Measurements from ENCODE around the gene GNPDA1. TPM values are rescaled to one million over a fixed set of nuclear protein-coding genes. Genes with fewer than 3 reads are reported as not detected.
A peak's percentile ranks its signal among the peaks of the same experiment; 100 is the strongest.

Gene GNPDA1
- total RNA-seq, 1 donor from 2014 or later: 67.1 TPM

- peaks cover 3% of the 10 kb centered on the region for H3K36me3 ChIP-seq (ENCODE audit: control insufficient read depth, insufficient read depth, low read length)
- no peak overlapping the region for H3K4me3 ChIP-seq (ENCODE audit: low read depth, low read length)
- FAIRE-seq: no peak
- no peak for DNase-seq (ENCODE audit: low read depth)
- H3K27me3 ChIP-seq (ENCODE audit: control insufficient read depth, insufficient read depth, low read length): no peaks in the 10 kb centered on the region
- TF ChIP-seq CTCF (IDR thresholded peaks at IDR 0.05; ENCODE audit: insufficient read depth, low read length, severe bottlenecking): no peak
Measured at GRCh38 chr5:142009886-142010285, 2.9 kb downstream of the GNPDA1 start.

GRCh38 chr5:142008813-142009212 is 4.0 kb downstream of the GNPDA1 start:
- FAIRE-seq (no peak), DNase-seq (ENCODE audit: low read depth) (no peak)
- peaks cover 3% of the 10 kb centered on the region for H3K36me3 ChIP-seq (ENCODE audit: control insufficient read depth, insufficient read depth, low read length)
- no peaks in the 10 kb centered on the region for H3K27me3 ChIP-seq (ENCODE audit: control insufficient read depth, insufficient read depth, low read length)
- no peak for TF ChIP-seq CTCF (IDR thresholded peaks at IDR 0.05; ENCODE audit: insufficient read depth, low read length, severe bottlenecking)
- no peak overlapping the region for H3K4me3 ChIP-seq (ENCODE audit: low read depth, low read length)

- FAIRE-seq (no peak), DNase-seq (ENCODE audit: low read depth) (no peak)
- Histone ChIP-seq H3K4me3 (ENCODE audit: low read depth, low read length) (no peak overlapping the region), H3K36me3 (ENCODE audit: control insufficient read depth, insufficient read depth, low read length) (peaks cover 5% of the 10 kb centered on the region), H3K27me3 (ENCODE audit: control insufficient read depth, insufficient read depth, low read length) (no peaks in the 10 kb centered on the region)
- no peak for TF ChIP-seq CTCF (IDR thresholded peaks at IDR 0.05; ENCODE audit: insufficient read depth, low read length, severe bottlenecking)
Measured at GRCh38 chr5:142007237-142007544, 5.6 kb downstream of the GNPDA1 start.

- Histone ChIP-seq H3K4me3 (ENCODE audit: low read depth, low read length) (no peak overlapping the region), H3K36me3 (ENCODE audit: control insufficient read depth, insufficient read depth, low read length) (peaks cover 5% of the 10 kb centered on the region), H3K27me3 (ENCODE audit: control insufficient read depth, insufficient read depth, low read length) (no peaks in the 10 kb centered on the region)
- DNase-seq (ENCODE audit: low read depth) (no peak), FAIRE-seq (no peak)
- no peak for TF ChIP-seq CTCF (IDR thresholded peaks at IDR 0.05; ENCODE audit: insufficient read depth, low read length, severe bottlenecking)
Measured at GRCh38 chr5:142006363-142007236, 6.2 kb downstream of the GNPDA1 start.

- no peak for TF ChIP-seq CTCF (IDR thresholded peaks at IDR 0.05; ENCODE audit: insufficient read depth, low read length, severe bottlenecking)
Measured at GRCh38 chr5:142003266-142003800, 9.5 kb downstream of the GNPDA1 start.

More at GRCh38 chr5:142003266-142003800, 9.5 kb downstream of the GNPDA1 start:
- DNase-seq (ENCODE audit: low read depth) (peak; percentile 54), FAIRE-seq (no peak)
- Histone ChIP-seq H3K27me3 (ENCODE audit: control insufficient read depth, insufficient read depth, low read length) (no peaks in the 10 kb centered on the region), H3K36me3 (ENCODE audit: control insufficient read depth, insufficient read depth, low read length) (peaks cover 5% of the 10 kb centered on the region), H3K4me3 (ENCODE audit: low read depth, low read length) (no peak overlapping the region)
